Sigmoid colon (tissue), 7 donors: ENCODE results near the gene CDH22. TPM values are rescaled to one million over a fixed set of nuclear protein-coding genes. Genes with fewer than 3 reads are reported as not detected.

ENCODE experiments used
- DNase-seq: peaks from one replicate; pipeline ENCODE4 v3.0.0-alpha.2; 2019
- H3K27ac ChIP-seq, 4 donors: fragments of 200-600 bp; sonication (generic); one replicate each; pipeline ENCODE4 v1.5.1; 2016 to 2019; ENCODE audit warnings: mild to moderate bottlenecking in 1 of 4
- H3K27me3 ChIP-seq, 3 donors: fragments of 200-600 bp; sonication (generic); one replicate each; pipeline ENCODE4 v1.5.1; 2019; ENCODE audit warnings: mild to moderate bottlenecking in 1 of 3
- H3K36me3 ChIP-seq, 4 donors: fragments of 200-600 bp; sonication (generic); one replicate each; pipeline ENCODE4 v1.5.1; 2016 to 2019
- H3K4me1 ChIP-seq, 4 donors: fragments of 200-600 bp; sonication (generic); one replicate each; pipeline ENCODE4 v1.5.1; 2017 to 2019
- H3K4me3 ChIP-seq, 4 donors: fragments of 200-600 bp; sonication (generic); one replicate each; pipeline ENCODE4 v1.5.1; 2017 to 2019; ENCODE audit warnings: mild to moderate bottlenecking in 2 of 4, moderate library complexity in 1 of 4
- H3K9me3 ChIP-seq, 4 donors: fragments of 200-600 bp in 3 of 4; sonication (generic) in 3 of 4; one replicate each; pipeline versions ENCODE4 v1.5.1 to v1.6.1; 2013 to 2019
- EP300 ChIP-seq, 4 donors: sonication (generic); formaldehyde crosslinking; IDR thresholded peaks; one replicate each; pipeline ENCODE4 v1.6.1; 2017; ENCODE audit warnings: antibody characterized with exemption in 4 of 4
- POLR2A ChIP-seq, 2 donors: fragments of 450-650 bp; IDR thresholded peaks; one replicate each; pipeline ENCODE4 v1.6.1; 2016; ENCODE audit warnings: antibody characterized with exemption in 2 of 2, mild to moderate bottlenecking in 2 of 2, moderate library complexity in 2 of 2
- POLR2AphosphoS5 ChIP-seq, 4 donors: sonication (generic); formaldehyde crosslinking; IDR thresholded peaks; one replicate each; pipeline ENCODE4 v1.6.1; 2017; ENCODE audit warnings: antibody characterized with exemption in 4 of 4
- WGBS, 2 donors: extraction: QIAGEN DNeasy Blood & Tissue Kit; methylation state at CpG; one replicate each; pipeline ENCODE4 v1.1.7; 2013; 5-methylcytosine and 5-hydroxymethylcytosine counted together
- intact Hi-C: fragments of 100-400 bp; cut with DNase I; formaldehyde crosslinking; loops from one replicate; pipeline ENCODE4 v1.15.1; 2023
- polyA plus RNA-seq, 3 donors: library from polyadenylated mRNA; stranded (reverse); fragments of 200-250 nt; gene quantifications; one replicate each; pipeline ENCODE4 v1.2.3, GENCODE V29; 2013
- total RNA-seq, 4 donors: library from RNA; depleted of rRNA; stranded (reverse); fragments of >200 nt; gene quantifications; one replicate each; pipeline ENCODE4 v1.1.0, GENCODE V29; 2016
- TF ChIP-seq, protein P1 (sequence below), 4 experiments: fragments of 450-650 bp in 3 of 4; fragments of 200-600 bp in 1 of 4; IDR thresholded peaks; one replicate each; pipeline ENCODE4 v1.5.1; 2016 to 2019; ENCODE audit warnings: antibody characterized with exemption in 4 of 4, mild to moderate bottlenecking in 3 of 4, moderate library complexity in 2 of 4
- donor health status: healthy with polysubstance abuse.
- donor health status: Bipolar disorder and iron deficiency.
- donor health status: healthy.

Gene CDH22
- total and polyA plus RNA-seq, 7 donors, result 0.06 to 0.55 (median 0.41) TPM; not detected in 4

DNA sequence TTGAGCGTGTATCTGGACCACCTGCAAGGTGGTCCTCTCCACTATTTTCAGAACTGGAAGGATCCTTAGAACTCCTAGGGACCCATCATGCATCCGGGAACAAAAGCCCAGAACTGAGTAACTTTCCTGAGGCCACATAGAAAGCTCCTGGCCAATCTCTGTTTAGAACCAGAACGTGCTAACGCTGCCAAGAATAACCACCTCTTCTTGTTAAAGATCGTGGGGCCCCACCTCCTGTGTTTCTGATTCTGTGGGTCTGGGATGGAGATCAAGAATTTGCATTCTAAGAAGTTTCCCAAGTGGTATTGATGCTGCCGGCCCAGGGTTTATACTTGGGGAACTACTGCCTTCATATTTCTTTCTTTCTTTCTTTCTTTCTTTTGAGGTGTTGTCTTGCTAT is 176.9 kb downstream of the CDH22 start:
- DNase-seq, result no peak
- 35 to 46% methylated on average over 6 of the region's 6 CpGs for WGBS, 2 donors
- intact Hi-C loops, result no loop called here
- no peaks in the 10 kb centered on the region for H3K4me1 ChIP-seq
- no peaks in the 10 kb centered on the region for H3K36me3 ChIP-seq
- TF ChIP-seq POLR2A (IDR thresholded peaks at IDR 0.05) (no peak), EP300 (IDR thresholded peaks at IDR 0.05) (no peak), POLR2AphosphoS5 (IDR thresholded peaks at IDR 0.05) (no peak)
- TF ChIP-seq, protein P1, sequence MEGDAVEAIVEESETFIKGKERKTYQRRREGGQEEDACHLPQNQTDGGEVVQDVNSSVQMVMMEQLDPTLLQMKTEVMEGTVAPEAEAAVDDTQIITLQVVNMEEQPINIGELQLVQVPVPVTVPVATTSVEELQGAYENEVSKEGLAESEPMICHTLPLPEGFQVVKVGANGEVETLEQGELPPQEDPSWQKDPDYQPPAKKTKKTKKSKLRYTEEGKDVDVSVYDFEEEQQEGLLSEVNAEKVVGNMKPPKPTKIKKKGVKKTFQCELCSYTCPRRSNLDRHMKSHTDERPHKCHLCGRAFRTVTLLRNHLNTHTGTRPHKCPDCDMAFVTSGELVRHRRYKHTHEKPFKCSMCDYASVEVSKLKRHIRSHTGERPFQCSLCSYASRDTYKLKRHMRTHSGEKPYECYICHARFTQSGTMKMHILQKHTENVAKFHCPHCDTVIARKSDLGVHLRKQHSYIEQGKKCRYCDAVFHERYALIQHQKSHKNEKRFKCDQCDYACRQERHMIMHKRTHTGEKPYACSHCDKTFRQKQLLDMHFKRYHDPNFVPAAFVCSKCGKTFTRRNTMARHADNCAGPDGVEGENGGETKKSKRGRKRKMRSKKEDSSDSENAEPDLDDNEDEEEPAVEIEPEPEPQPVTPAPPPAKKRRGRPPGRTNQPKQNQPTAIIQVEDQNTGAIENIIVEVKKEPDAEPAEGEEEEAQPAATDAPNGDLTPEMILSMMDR (IDR thresholded peaks at IDR 0.05), result no peak
- no peaks in the 10 kb centered on the region for H3K9me3 ChIP-seq
- no peak overlapping the region for H3K27ac ChIP-seq
- no peak overlapping the region for H3K4me3 ChIP-seq
- peaks cover 0 to 76% (median 33%) of the 10 kb centered on the region in 3 donors for H3K27me3 ChIP-seq

DNA sequence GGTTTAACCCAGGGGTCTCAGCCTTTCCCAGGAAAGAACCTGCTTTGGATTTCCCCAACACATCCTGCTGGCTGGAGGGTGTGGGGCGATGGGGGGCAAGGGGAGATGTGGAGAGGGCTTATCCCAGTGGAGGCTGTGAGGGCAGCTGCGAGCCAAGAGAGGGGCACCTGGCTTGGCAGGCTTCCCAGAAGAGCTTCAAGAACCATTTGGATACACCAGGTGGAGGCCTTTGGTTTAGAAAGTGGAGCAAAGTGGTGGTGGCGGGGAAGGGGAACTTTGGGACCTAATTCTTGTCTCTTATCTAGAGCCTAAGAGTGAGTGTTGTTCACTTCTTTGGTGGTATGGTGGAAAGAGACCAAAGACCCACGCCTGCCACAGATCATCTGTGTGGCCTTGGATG is 177.8 kb downstream of the CDH22 start:
- Histone ChIP-seq H3K27ac (no peak overlapping the region), H3K9me3 (no peaks in the 10 kb centered on the region), H3K36me3 (peaks cover 0 to 2% (median 0%) of the 10 kb centered on the region in 4 donors), H3K27me3 (peaks cover 0 to 67% (median 33%) of the 10 kb centered on the region in 3 donors), H3K4me3 (no peak overlapping the region), H3K4me1 (no peaks in the 10 kb centered on the region)
- DNase-seq, result peak; percentile 55
- intact Hi-C loops, result no loop called here
- WGBS, 2 donors, result 46 to 66% methylated on average over 4 of the region's 4 CpGs
- TF ChIP-seq POLR2A (IDR thresholded peaks at IDR 0.05), result no peak
- TF ChIP-seq POLR2AphosphoS5 (IDR thresholded peaks at IDR 0.05), result no peak
- TF ChIP-seq, protein P1 (IDR thresholded peaks at IDR 0.05), result no peak
- no peak for TF ChIP-seq EP300 (IDR thresholded peaks at IDR 0.05)

DNA sequence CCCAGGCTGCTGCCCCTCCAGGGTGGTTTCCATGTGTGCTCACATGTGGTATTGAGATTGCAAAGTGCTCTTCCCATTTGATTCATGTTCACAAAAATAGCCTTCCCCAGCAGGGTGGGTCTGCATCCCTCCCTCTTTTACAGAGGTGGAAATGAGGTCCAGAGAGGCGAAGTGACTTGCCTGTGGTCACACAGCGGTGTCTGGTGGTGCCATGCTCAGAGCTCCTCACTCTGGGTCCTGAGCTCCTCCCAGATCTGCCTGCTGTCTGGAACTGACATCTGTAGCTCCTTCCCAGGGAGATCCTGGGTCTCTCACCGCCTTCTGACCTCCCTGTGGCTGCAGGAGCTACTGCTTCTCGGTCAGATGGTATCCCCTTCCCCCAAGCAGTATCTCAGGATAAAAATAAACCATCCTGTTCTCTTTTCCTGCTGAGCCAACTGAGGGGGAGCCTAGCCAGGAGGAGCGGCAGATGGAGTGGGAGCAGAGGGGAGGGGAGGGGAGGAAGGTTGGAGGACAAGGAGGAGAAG is 178.3 kb downstream of the CDH22 start:
- Histone ChIP-seq H3K4me1 (no peaks in the 10 kb centered on the region), H3K36me3 (peaks cover 0 to 2% (median 0%) of the 10 kb centered on the region in 4 donors), H3K27ac (no peak overlapping the region), H3K9me3 (no peaks in the 10 kb centered on the region), H3K27me3 (peaks cover 0 to 62% (median 33%) of the 10 kb centered on the region in 3 donors), H3K4me3 (no peak overlapping the region)
- 37 to 40% methylated on average over 5 of the region's 5 CpGs for WGBS, 2 donors
- no peak for TF ChIP-seq POLR2A (IDR thresholded peaks at IDR 0.05)
- TF ChIP-seq, protein P1 (IDR thresholded peaks at IDR 0.05), result no peak
- no peak for TF ChIP-seq EP300 (IDR thresholded peaks at IDR 0.05)
- TF ChIP-seq POLR2AphosphoS5 (IDR thresholded peaks at IDR 0.05), result no peak
- DNase-seq, result no peak
- intact Hi-C loops, result no loop called here

DNA sequence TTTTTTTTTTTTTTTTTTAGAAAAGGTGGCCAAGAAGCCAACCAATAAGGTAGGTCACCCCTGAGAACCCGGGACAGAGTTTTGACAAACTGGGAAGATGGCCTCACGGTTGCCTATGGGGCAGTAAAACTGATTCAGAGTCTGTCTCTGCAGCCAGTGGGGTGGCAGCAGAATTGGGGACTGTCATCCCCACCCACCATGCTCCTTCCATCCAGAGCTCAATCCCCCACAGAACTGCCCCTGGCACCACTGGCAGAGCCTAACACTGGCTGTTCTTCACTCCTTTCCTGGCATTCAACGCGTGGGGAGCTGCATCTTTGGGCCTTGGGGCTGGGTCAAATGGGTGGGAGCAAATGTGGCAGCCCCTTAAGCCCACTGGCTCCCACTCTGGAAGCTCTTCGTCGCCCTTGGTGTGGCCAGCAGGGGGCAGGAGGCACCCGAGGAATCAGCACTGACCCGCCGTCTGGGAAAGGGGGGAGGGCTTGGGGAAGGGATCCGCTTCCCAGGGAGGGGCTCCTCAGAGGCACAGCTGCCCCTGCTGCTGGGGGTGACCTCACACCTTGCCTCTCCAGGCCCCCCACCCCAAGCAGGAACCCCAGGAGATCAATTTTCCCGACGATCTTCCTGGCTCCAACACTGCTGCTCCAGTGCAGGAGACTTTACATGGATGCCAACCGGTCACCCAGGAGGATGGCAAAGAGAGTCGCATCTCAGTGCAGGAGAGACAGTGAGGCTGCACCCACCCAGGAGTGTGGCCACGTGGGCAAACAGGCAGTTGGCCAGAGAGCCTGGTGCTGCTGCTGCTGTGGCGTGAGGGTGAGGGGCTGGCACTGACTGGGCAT is 179.8 kb downstream of the CDH22 start:
- peaks cover 0 to 8% (median 1%) of the 10 kb centered on the region in 4 donors for H3K36me3 ChIP-seq
- no peak overlapping the region for H3K27ac ChIP-seq
- H3K27me3 ChIP-seq, result peaks cover 0 to 49% (median 25%) of the 10 kb centered on the region in 3 donors
- no peaks in the 10 kb centered on the region for H3K4me1 ChIP-seq
- peak; percentile 61 for DNase-seq
- no peaks in the 10 kb centered on the region for H3K9me3 ChIP-seq
- TF ChIP-seq, protein P1 (IDR thresholded peaks at IDR 0.05), result peak in 2 of 4 experiments; percentile 26 to 36
- TF ChIP-seq POLR2AphosphoS5 (IDR thresholded peaks at IDR 0.05) (no peak), EP300 (IDR thresholded peaks at IDR 0.05) (no peak), POLR2A (IDR thresholded peaks at IDR 0.05) (no peak)
- 31 to 53% methylated on average over 16 of the region's 16 CpGs for WGBS, 2 donors
- H3K4me3 ChIP-seq, result no peak overlapping the region
- intact Hi-C loops, result no loop called here
